Smooth muscle cell (in vitro differentiated cells): ENCODE measurements around the gene DYNLL1. TPM values are rescaled to one million over a fixed set of nuclear protein-coding genes. Genes with fewer than 3 reads are reported as not detected.
A peak's percentile ranks its signal among the peaks of the same experiment; 100 is the strongest.

Experiments used
- DNase-seq: peaks from one replicate; lab custom pipeline; 2025; ENCODE audit not compliant: unreplicated experiment; lab: John Stamatoyannopoulos, UW
- H2AFZ ChIP-seq: fragments of 200-600 bp; sonication (generic); 2 replicates; pipeline ENCODE4 v1.6.0; 2016; ENCODE audit warnings: antibody characterized with exemption, low read depth, mild to moderate bottlenecking
- H3F3A ChIP-seq: fragments of 200-600 bp; sonication (generic); 2 replicates; pipeline ENCODE4 v1.6.0; 2017; ENCODE audit warnings: antibody characterized with exemption, low read depth
- H3K27ac ChIP-seq: fragments of 200-600 bp; sonication (generic); 2 replicates; pipeline ENCODE4 v1.5.1; 2016; ENCODE audit warnings: low read depth, mild to moderate bottlenecking
- H3K27me3 ChIP-seq: fragments of 200-600 bp; sonication (generic); 2 replicates; pipeline ENCODE4 v1.6.1; 2016; ENCODE audit warnings: low read depth, mild to moderate bottlenecking
- H3K36me3 ChIP-seq: fragments of 200-600 bp; sonication (generic); 2 replicates; pipeline ENCODE4 v1.5.1; 2016; ENCODE audit warnings: low read depth
- H3K4me1 ChIP-seq: fragments of 200-600 bp; sonication (generic); 2 replicates; pipeline ENCODE4 v1.5.1; 2016; ENCODE audit warnings: low read depth
- H3K4me2 ChIP-seq: fragments of 200-600 bp; sonication (generic); 2 replicates; pipeline ENCODE4 v1.6.0; 2016; ENCODE audit warnings: mild to moderate bottlenecking
- H3K4me3 ChIP-seq: fragments of 200-600 bp; sonication (generic); 2 replicates; pipeline ENCODE4 v1.5.1; 2016; ENCODE audit warnings: mild to moderate bottlenecking
- H3K79me2 ChIP-seq: fragments of 200-600 bp; sonication (generic); 2 replicates; pipeline ENCODE4 v1.6.0; 2016; ENCODE audit warnings: low read depth, mild to moderate bottlenecking
- H3K9ac ChIP-seq: fragments of 200-600 bp; sonication (generic); 2 replicates; pipeline ENCODE4 v1.6.0; 2016; ENCODE audit warnings: low read depth
- H3K9me3 ChIP-seq: fragments of 200-600 bp; sonication (generic); replicated peaks from 2 replicates; pipeline ENCODE4 v1.5.1; 2016; ENCODE audit warnings: low read depth
- H4K20me1 ChIP-seq: fragments of 200-600 bp; sonication (generic); 2 replicates; pipeline ENCODE4 v1.6.0; 2016; ENCODE audit warnings: low read depth
- CTCF ChIP-seq: fragments of 200-600 bp; sonication (generic); IDR thresholded peaks from 2 replicates; pipeline ENCODE4 v1.5.1; 2017; ENCODE audit warnings: borderline replicate concordance, mild to moderate bottlenecking, antibody characterized with exemption; ENCODE audit not compliant: insufficient read depth, poor library complexity, severe bottlenecking
- WGBS: methylation state at CpG from one replicate; pipeline ENCODE4 v1.1.7; 2016; ENCODE audit warnings: low lambda C conversion rate; 5-methylcytosine and 5-hydroxymethylcytosine counted together
- polyA plus RNA-seq: library from polyadenylated mRNA; unstranded; fragments of >200 nt; fragmentation: Nextera tagmentation; extraction: Ambion mirVana; gene quantifications from 2 replicates; pipeline ENCODE4 v1.2.1, GENCODE V29; 2016
- total RNA-seq: library from RNA; depleted of rRNA; stranded (reverse); fragments of >200 nt; gene quantifications from 2 replicates; pipeline ENCODE4 v1.2.3, GENCODE V29; 2014

Gene DYNLL1
- total and polyA plus RNA-seq, 2 experiments from 2014 or later: 497 to 502 TPM

- Histone ChIP-seq H3K79me2 (peaks cover 58% of the 10 kb centered on the region), H3K9me3 (no peaks in the 10 kb centered on the region), H4K20me1 (peaks cover 15% of the 10 kb centered on the region), H3F3A (no peaks in the 10 kb centered on the region), H3K9ac (no peak overlapping the region), H3K4me3 (no peak overlapping the region), H3K4me1 (peaks cover 11% of the 10 kb centered on the region), H2AFZ (no peak overlapping the region), H3K27me3 (no peaks in the 10 kb centered on the region), H3K27ac (peak overlapping the region; percentile 70), H3K4me2 (peak overlapping the region; percentile 42), H3K36me3 (no peaks in the 10 kb centered on the region)
- DNase-seq: no peak
- TF ChIP-seq CTCF: no peak
Observed at GRCh38 chr12:120472521-120472920, 23.4 kb upstream of the DYNLL1 start.

- Histone ChIP-seq H3K79me2 (peaks cover 44% of the 10 kb centered on the region), H3K9ac (peak overlapping the region; percentile 8), H3F3A (no peaks in the 10 kb centered on the region), H3K36me3 (no peaks in the 10 kb centered on the region), H2AFZ (no peak overlapping the region), H3K4me2 (peak overlapping the region; percentile 55), H3K27me3 (no peaks in the 10 kb centered on the region), H3K4me1 (peaks cover 7% of the 10 kb centered on the region), H3K4me3 (no peak overlapping the region), H3K9me3 (no peaks in the 10 kb centered on the region), H3K27ac (peak overlapping the region; percentile 70), H4K20me1 (peaks cover under 1% of the 10 kb centered on the region)
- no peak for DNase-seq
- TF ChIP-seq CTCF: no peak
- WGBS: 76% methylated on average over 6 of the region's 6 CpGs
Observed at GRCh38 chr12:120473807-120474615, 21.9 kb upstream of the DYNLL1 start.

GRCh38 chr12:120474616-120474960, 21.3 kb upstream of the DYNLL1 start:
- TF ChIP-seq CTCF: no peak
- Histone ChIP-seq H3F3A (no peaks in the 10 kb centered on the region), H2AFZ (peak overlapping the region; percentile 6), H3K4me2 (peak overlapping the region; percentile 55), H3K9me3 (no peaks in the 10 kb centered on the region), H3K36me3 (no peaks in the 10 kb centered on the region), H3K9ac (peak overlapping the region; percentile 8), H3K4me1 (peaks cover 7% of the 10 kb centered on the region), H3K27me3 (no peaks in the 10 kb centered on the region), H4K20me1 (no peaks in the 10 kb centered on the region), H3K4me3 (no peak overlapping the region), H3K27ac (peak overlapping the region; percentile 71), H3K79me2 (peaks cover 40% of the 10 kb centered on the region)
- DNase-seq: no peak
- WGBS: 10% methylated on average over 2 of the region's 2 CpGs

GRCh38 chr12:120475643-120476042, 20.3 kb upstream of the DYNLL1 start:
- Histone ChIP-seq H3K9ac (no peak overlapping the region), H2AFZ (no peak overlapping the region), H3K27me3 (no peaks in the 10 kb centered on the region), H3K4me3 (no peak overlapping the region), H3K79me2 (peaks cover 31% of the 10 kb centered on the region), H4K20me1 (no peaks in the 10 kb centered on the region), H3K4me2 (no peak overlapping the region), H3K4me1 (peaks cover 2% of the 10 kb centered on the region), H3F3A (no peaks in the 10 kb centered on the region), H3K36me3 (no peaks in the 10 kb centered on the region), H3K9me3 (no peaks in the 10 kb centered on the region), H3K27ac (peak overlapping the region; percentile 71)
- TF ChIP-seq CTCF: no peak
- DNase-seq: no peak
- WGBS: 100% methylated on average over 1 of the region's 1 CpG
